Right hindlimb (tissue), 1 donor: ENCODE results near the gene RALGAPA2.

ENCODE experiments used
- DNase-seq: peaks from one replicate; pipeline ENCODE4 v3.0.0-alpha.2; 2018

RALGAPA2 gene

GRCh38 chr20:20393207-20394120 is 319.0 kb downstream of the RALGAPA2 start:
- peak; percentile 67 for DNase-seq

GRCh38 chr20:20391766-20392165 is 320.7 kb downstream of the RALGAPA2 start:
- DNase-seq: no peak

GRCh38 chr20:20391115-20391514 is 321.3 kb downstream of the RALGAPA2 start:
- DNase-seq: no peak

GRCh38 chr20:20390393-20390792 is 322.1 kb downstream of the RALGAPA2 start:
- no peak for DNase-seq

- DNase-seq: no peak
Observed at GRCh38 chr20:20386192-20386591, 326.3 kb downstream of the RALGAPA2 start.

- DNase-seq: no peak
Observed at GRCh38 chr20:20375862-20376261, 336.6 kb downstream of the RALGAPA2 start.

GRCh38 chr20:20373091-20373571 is 339.3 kb downstream of the RALGAPA2 start:
- DNase-seq: no peak

- no peak for DNase-seq
Observed at GRCh38 chr20:20371681-20372080, 340.8 kb downstream of the RALGAPA2 start.

GRCh38 chr20:20371083-20371482 is 341.4 kb downstream of the RALGAPA2 start:
- no peak for DNase-seq

GRCh38 chr20:20370094-20370575 is 342.3 kb downstream of the RALGAPA2 start:
- no peak for DNase-seq

GRCh38 chr20:20369250-20370093 is 343.0 kb downstream of the RALGAPA2 start:
- DNase-seq: no peak

GRCh38 chr20:20368418-20369249 is 343.8 kb downstream of the RALGAPA2 start:
- DNase-seq: no peak

GRCh38 chr20:20367575-20368417 is 344.6 kb downstream of the RALGAPA2 start, which contains the start of gene INSM1:
Gene INSM1, plus strand, starts transcription at chr20:20368104. Its CDS starts 164 bp downstream, at chr20:20368268.
- DNase-seq: no peak

- no peak for DNase-seq
Observed at GRCh38 chr20:20366876-20367574, 345.4 kb downstream of the RALGAPA2 start.

- no peak for DNase-seq
Observed at GRCh38 chr20:20366551-20366875, 345.9 kb downstream of the RALGAPA2 start.

- no peak for DNase-seq
Observed at GRCh38 chr20:20365480-20366161, 346.8 kb downstream of the RALGAPA2 start.

GRCh38 chr20:20364593-20365479 is 347.6 kb downstream of the RALGAPA2 start:
- no peak for DNase-seq

GRCh38 chr20:20363799-20364592 is 348.4 kb downstream of the RALGAPA2 start:
- no peak for DNase-seq
